ENCODE results near the gene HOXA5.

DNA sequence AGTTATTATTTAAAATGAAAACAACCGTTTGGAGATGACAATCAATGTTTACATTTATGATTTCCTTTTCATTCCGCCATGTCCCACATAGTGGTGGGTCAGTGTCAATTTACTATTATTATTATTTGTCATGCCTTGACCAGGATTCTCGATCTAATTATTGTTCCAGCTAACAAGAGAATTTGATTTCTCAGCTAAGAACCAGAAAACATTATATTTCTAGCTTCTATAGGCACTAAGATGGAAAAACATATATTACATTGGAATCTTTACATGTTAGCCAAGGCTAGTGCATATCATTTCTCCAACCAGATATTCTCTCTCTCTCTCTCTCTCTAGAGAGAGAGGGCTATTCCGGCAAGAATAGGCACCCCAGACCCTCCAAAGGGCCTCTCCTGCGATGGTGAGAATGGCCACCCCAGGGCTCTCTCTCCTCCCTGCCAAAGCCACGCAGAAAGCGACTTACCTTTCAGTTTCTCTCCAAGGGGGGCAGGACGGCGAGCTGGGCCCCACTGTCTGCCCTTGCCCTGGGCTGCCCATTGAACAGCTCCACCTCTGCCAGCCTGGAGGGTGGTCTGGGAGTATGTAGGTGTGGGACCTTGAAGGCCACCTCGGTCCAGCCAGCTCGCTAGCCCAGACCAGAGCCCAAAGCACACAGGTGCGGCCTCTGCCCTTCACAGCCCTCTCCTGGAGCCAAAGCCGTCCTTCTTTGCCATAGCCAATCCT, 6.5 kb upstream of the HOXA5 start:
- TF ChIP-seq POLR2A (IDR thresholded peaks at IDR 0.05; ENCODE audit: low read depth, low read length) (no peak), POLR2AphosphoS5 (IDR thresholded peaks at IDR 0.05; ENCODE audit: low read depth, low read length) (no peak), TAF1 (IDR thresholded peaks at IDR 0.05; ENCODE audit: low read depth, low read length) (no peak), SPI1 (IDR thresholded peaks at IDR 0.05; ENCODE audit: low read depth, low read length) (no peak), POU2F2 (IDR thresholded peaks at IDR 0.05; ENCODE audit: low read depth, low read length) (no peak), PAX5 (IDR thresholded peaks at IDR 0.05; ENCODE audit: insufficient read depth, low read length, severe bottlenecking) (no peak)

Data from GM12891 (cell line).